ENCODE measurements around the gene CARD9.

DNA sequence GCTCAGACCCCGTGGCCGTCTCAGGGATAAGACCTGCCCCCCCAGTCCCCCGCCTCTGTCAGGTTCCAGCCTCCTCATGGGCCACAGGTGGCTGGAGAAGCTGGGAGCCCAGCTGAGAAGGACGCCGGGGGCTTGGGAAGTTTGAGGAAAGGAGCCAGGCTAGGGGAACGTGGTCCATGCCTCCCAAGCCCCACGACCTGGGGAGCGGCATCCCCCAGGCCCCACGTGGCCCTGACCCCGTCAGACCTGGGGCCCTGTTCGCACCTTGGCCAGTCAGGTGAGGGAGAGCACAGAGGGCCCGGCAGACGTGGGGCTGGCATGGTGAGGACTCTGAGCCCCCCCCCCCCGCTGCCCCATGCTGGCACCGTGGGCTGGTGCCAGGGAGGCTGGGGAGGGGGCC, 42.4 kb downstream of the CARD9 start:
- no peak for TF ChIP-seq POLR2A (IDR thresholded peaks at IDR 0.05)
- TF ChIP-seq, protein P1, sequence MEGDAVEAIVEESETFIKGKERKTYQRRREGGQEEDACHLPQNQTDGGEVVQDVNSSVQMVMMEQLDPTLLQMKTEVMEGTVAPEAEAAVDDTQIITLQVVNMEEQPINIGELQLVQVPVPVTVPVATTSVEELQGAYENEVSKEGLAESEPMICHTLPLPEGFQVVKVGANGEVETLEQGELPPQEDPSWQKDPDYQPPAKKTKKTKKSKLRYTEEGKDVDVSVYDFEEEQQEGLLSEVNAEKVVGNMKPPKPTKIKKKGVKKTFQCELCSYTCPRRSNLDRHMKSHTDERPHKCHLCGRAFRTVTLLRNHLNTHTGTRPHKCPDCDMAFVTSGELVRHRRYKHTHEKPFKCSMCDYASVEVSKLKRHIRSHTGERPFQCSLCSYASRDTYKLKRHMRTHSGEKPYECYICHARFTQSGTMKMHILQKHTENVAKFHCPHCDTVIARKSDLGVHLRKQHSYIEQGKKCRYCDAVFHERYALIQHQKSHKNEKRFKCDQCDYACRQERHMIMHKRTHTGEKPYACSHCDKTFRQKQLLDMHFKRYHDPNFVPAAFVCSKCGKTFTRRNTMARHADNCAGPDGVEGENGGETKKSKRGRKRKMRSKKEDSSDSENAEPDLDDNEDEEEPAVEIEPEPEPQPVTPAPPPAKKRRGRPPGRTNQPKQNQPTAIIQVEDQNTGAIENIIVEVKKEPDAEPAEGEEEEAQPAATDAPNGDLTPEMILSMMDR (IDR thresholded peaks at IDR 0.05) = no peak
